ENCODE data around the gene RAPSN.

- no peak for TF ChIP-seq CTCF (IDR thresholded peaks at IDR 0.05)
- TF ChIP-seq POLR2A (IDR thresholded peaks at IDR 0.05) = peak in 1 of 4 donors; percentile 66
These were observed 57.8 kb downstream of the RAPSN start for GRCh38 chr11:47391077-47391583.

All from upper lobe of left lung (tissue), 4 donors.